Activated CD4-positive, alpha-beta T cell treated with anti-CD3 and anti-CD28 coated beads, Interleukin-2, amount 10 ng/mL, durations not matched to agents 24 days and 14 days (primary cell): Measurements from ENCODE around the gene IL32. TPM values are rescaled to one million over a fixed set of nuclear protein-coding genes. Genes with fewer than 3 reads are reported as not detected.
A peak's percentile ranks its signal among the peaks of the same experiment; 100 is the strongest.

Experiments
- DNase-seq: peaks from one replicate; pipeline ENCODE4 v3.0.0; 2022
- H3K27ac Mint-ChIP-seq: one replicate; pipeline ENCODE4 v1.8.0; 2022; ENCODE audit warnings: mild to moderate bottlenecking, mixed read lengths
- H3K27me3 Mint-ChIP-seq: one replicate; pipeline ENCODE4 v1.8.0; 2022; ENCODE audit warnings: mixed read lengths
- H3K36me3 Mint-ChIP-seq: one replicate; pipeline ENCODE4 v1.8.0; 2022; ENCODE audit warnings: low read depth, mild to moderate bottlenecking, mixed read lengths
- H3K4me1 Mint-ChIP-seq: one replicate; pipeline ENCODE4 v1.8.0; 2021; ENCODE audit warnings: mixed read lengths
- H3K4me3 Mint-ChIP-seq: one replicate; pipeline ENCODE4 v1.8.0; 2022; ENCODE audit warnings: mild to moderate bottlenecking, moderate library complexity, mixed read lengths
- H3K9me3 Mint-ChIP-seq: one replicate; pipeline ENCODE4 v1.8.0; 2021; ENCODE audit warnings: mixed read lengths
- intact Hi-C: fragments of 100-400 bp; cut with micrococcal nuclease; formaldehyde crosslinking; loops from one replicate; pipeline ENCODE4 v1.15.1; 2023
- total RNA-seq: library from RNA; stranded (reverse); gene quantifications from 2 replicates; pipeline ENCODE4 v1.2.3, GENCODE V29; 2022

IL32 gene
- total RNA-seq, 1 donor from 2014 or later: 918 TPM

DNA sequence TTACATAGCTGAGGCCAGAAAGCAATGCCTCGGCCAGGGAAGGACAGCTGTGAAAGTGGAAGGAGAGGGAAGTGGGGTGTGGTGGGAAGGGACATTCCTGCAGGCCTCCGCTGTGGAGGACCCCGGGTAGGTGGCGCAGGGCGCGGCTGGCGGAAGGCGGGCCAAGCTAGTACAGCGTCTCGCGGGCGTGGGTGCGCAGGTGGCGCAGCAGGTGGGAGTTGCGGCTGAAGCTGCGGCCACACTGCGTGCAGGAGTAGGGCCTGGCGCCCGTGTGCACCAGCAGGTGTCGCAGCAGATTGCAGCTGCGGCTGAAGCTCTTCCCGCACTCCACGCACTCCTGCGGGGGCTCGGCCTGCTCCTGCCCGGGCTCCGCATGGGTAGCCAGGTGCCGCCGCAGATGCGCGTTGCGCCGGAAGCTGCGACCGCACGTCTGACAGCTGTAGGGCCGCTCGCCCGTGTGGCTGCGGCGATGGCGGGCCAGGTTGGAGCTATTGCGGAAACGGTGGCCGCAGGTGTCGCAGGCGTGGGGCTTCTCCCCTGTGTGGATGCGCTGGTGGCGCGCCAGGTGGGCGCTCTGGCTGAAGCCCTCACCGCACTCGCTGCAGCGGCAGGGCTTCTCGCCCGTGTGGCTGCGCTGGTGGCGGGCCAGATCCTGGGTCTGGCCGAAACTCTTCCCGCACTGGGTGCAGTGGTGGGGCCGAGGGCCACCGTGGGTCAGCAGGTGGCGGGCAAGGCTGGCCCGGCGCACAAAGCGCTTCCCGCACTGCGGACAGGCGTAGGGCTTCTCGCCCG lies 23.7 kb downstream of the IL32 start:
- peaks cover 38% of the 10 kb centered on the region for H3K4me1 Mint-ChIP-seq
- no peaks in the 10 kb centered on the region for H3K9me3 Mint-ChIP-seq
- no peak for DNase-seq
- H3K27ac Mint-ChIP-seq: no peak overlapping the region
- H3K27me3 Mint-ChIP-seq: no peaks in the 10 kb centered on the region
- H3K36me3 Mint-ChIP-seq: peaks cover 4% of the 10 kb centered on the region
- intact Hi-C loops: no loop called here
- H3K4me3 Mint-ChIP-seq: no peak overlapping the region

DNA sequence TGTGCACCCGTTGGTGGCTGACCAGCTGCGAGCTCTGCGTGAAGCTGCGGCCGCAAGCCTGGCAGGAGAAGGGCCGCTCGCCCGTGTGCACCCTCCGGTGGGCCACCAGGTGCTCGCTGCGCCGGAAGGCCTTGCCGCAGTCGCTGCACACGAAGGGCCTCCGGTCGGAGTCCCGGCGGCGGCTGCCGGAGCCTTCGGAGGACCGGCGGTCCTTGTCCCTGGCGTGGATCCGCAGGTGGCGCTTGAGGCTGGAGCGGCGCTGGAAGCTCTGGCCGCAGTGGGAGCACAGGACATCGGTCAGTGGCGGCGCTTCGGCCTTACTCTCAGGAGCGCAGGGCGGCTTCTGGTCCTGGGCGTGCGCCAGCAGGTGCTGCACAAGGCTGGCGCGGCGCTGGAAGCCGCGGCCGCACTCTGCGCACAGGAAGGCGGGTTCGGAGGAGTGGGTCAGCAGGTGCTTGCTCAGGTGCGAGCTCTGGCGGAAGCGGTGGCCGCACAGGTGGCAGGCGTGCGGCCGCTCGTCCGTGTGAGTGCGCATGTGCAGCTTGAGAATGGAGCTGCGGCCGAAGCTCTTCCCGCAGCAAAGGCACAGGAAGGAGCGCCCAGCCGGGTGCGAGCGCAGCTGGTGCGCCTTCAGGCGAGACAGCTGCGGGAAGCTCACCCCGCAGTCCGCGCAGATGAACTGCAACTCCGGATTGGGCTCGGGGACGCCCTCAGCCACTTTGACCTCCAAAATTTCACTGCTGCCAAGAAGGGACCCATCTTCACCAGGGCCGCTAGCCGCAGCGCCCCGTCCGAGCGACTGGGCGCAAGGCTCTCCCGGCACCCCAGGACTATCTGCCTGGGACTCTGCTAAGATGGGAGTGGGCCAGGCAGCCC lies 24.5 kb downstream of the IL32 start:
- Mint-ChIP-seq H3K4me3 (no peak overlapping the region), H3K4me1 (peaks cover 37% of the 10 kb centered on the region)
- intact Hi-C loops: no loop called here

DNA sequence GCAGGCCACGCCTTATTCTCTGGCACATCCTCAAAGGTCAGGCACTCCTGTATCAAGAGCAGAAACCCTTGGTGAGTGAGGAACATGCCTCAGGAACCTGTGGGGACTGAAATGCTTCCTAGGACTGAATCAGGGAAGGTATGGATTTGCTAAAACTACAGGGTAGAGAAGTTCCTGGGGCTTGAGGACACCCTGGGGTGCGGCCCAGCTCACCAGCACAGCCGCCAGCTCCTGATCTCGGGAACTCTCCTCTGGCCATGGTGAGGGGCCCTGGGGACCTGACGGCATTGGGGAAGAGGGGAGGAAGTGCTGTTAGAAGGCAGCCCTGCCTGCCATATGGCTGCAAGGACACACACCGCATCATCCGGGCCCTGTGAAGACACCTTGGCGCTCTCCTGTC lies 26.1 kb downstream of the IL32 start:
- Mint-ChIP-seq H3K27me3 (no peaks in the 10 kb centered on the region), H3K9me3 (no peaks in the 10 kb centered on the region), H3K4me1 (peaks cover 36% of the 10 kb centered on the region), H3K27ac (no peak overlapping the region), H3K36me3 (no peaks in the 10 kb centered on the region), H3K4me3 (no peak overlapping the region)
- DNase-seq: no peak
- intact Hi-C loops: no loop called here

More for the DNA sequence above, 24.5 kb downstream of the IL32 start:
- Mint-ChIP-seq H3K36me3 (no peaks in the 10 kb centered on the region), H3K9me3 (no peaks in the 10 kb centered on the region), H3K27ac (no peak overlapping the region), H3K27me3 (no peaks in the 10 kb centered on the region)
- DNase-seq: no peak

DNA sequence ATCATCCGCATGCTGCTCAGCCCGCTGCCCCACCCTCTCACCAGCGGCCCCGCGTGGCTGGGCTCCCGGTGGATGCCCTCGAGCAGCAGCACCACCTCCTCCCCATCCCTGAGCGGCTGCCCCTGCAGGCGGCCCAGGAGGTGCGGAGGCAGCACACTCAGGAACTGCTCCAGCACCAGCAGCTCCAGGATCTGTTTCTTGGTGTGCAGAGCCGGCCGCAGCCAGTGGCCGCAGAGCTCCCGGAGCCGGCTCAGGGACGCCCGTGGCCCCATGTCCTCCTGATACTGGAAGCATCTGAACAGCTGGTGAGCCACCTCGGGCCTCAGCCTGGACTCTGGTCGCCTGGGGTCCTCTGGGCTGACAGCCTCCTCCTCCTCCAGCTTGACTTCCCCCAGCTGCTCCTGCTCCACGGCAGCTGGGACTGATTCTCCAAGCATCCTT lies 27.1 kb downstream of the IL32 start:
- Mint-ChIP-seq H3K4me3 (no peak overlapping the region), H3K9me3 (no peaks in the 10 kb centered on the region), H3K27ac (no peak overlapping the region), H3K36me3 (no peaks in the 10 kb centered on the region), H3K4me1 (peaks cover 31% of the 10 kb centered on the region), H3K27me3 (no peaks in the 10 kb centered on the region)
- no peak for DNase-seq
- intact Hi-C loops: no loop called here

DNA sequence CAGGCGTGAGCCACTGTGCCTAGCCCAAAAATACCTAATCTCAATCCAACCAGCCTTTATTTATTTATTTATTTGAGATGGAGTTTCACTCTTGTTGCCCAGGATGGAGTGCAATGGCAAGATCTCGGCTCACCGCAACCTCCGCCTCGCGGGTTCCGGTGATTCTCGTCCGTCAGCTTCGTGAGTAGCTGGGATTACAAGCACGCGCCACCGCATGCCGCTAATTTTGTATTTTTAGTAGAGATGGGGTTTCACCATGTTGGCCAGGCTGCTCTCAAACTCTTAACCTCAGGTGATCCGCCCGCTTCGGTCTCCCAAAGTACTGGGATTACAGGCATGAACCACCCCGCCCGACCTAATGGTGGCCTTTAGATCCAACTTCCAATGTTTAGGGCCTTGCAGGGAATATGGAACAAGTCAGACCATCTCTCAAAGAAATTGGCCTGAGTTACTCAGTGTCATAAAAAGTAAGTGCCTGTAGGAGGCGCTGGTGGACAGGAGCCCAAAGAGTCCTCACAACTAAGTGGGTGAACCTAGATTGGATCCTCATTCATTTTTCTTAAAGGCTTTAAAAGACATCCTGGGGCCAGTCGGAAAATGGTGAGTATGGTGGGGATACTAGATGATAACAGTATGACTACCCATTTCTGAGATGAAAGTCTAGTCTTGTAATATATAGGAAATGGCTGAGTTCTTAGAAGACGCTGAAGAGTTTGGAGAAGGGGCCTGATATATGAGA lies 29.0 kb downstream of the IL32 start:
- H3K27me3 Mint-ChIP-seq: no peaks in the 10 kb centered on the region
- peak overlapping the region; percentile 30 for H3K4me3 Mint-ChIP-seq
- peaks cover 28% of the 10 kb centered on the region for H3K4me1 Mint-ChIP-seq
- intact Hi-C loops: no loop called here
- H3K36me3 Mint-ChIP-seq: no peaks in the 10 kb centered on the region
- peak overlapping the region; percentile 74 for H3K27ac Mint-ChIP-seq
- peak; percentile 88 for DNase-seq
- no peaks in the 10 kb centered on the region for H3K9me3 Mint-ChIP-seq

DNA sequence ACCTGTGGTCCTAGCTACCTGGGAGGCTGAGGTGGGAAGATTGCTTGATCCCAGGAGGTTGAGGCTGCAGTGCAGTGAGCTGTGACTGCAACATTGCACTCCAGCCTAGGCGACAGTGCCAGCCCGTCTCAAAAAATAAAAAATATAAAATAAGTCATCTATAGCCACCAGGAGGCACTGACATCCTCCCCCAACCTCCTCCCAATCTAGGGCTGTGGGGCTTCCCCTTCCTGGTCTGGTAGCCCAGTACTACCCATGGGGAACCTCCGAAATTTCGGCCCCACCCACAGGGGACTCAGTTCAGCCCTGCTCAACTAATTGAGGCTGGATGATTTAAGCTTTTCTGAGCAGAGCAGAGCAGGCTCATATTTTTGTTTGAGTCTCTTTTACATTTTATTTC lies 30.4 kb downstream of the IL32 start:
- intact Hi-C loops: loop anchor here (1.0 kb wide), 1 partner anchor 33 kb away; no protein-coding TSS in a partner anchor
- Mint-ChIP-seq H3K9me3 (no peaks in the 10 kb centered on the region), H3K27ac (peak overlapping the region; percentile 37), H3K4me3 (no peak overlapping the region), H3K36me3 (no peaks in the 10 kb centered on the region), H3K4me1 (peaks cover 34% of the 10 kb centered on the region), H3K27me3 (peaks cover 2% of the 10 kb centered on the region)
- peak; percentile 90 for DNase-seq

DNA sequence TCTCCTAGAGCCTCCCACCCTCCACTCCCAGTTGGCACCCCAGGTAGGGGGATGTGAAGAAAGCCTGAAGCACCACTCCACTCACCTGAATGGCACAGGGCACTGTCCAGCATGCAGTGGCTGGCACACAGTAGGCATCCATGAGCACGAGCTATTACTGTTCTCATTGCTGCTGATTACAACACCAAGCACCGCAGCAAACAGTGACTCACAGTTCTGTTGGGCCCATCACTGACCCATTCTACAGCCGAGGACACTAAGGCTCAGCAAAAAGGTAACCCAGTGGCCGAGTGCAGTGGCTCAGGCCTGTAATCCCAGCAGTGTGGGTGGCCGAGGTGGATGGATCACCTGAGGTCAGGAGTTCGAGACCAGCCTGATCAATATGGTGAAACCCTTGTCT lies 30.9 kb downstream of the IL32 start:
- Mint-ChIP-seq H3K9me3 (no peaks in the 10 kb centered on the region), H3K4me1 (peaks cover 34% of the 10 kb centered on the region), H3K27me3 (peaks cover 2% of the 10 kb centered on the region), H3K4me3 (no peak overlapping the region), H3K36me3 (no peaks in the 10 kb centered on the region), H3K27ac (no peak overlapping the region)
- no peak for DNase-seq
- intact Hi-C loops: loop anchor here (1.0 kb wide), 1 partner anchor 33 kb away; no protein-coding TSS in a partner anchor

DNA sequence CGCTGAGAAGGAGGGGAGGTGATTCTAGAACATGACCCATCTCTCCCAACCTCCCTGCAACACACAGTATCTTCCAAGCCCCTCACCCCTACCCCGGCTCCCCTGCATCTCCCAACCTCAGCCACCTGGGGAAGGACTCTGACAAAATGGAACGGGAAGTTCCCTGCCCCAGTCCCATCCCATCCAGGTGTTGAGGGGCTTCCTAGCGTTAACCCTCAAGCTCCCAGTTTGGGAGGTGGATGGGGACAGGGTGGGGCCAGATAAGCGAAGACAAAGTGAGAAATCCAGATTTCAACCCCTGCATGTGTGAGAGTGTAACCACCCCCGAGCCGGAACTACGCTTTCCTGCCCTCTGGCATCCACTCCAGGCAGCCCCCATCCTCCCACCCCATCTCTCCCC lies 31.8 kb downstream of the IL32 start:
- Mint-ChIP-seq H3K36me3 (no peaks in the 10 kb centered on the region), H3K27me3 (peaks cover 2% of the 10 kb centered on the region), H3K4me1 (peaks cover 36% of the 10 kb centered on the region), H3K4me3 (no peak overlapping the region), H3K27ac (no peak overlapping the region), H3K9me3 (no peaks in the 10 kb centered on the region)
- no peak for DNase-seq
- intact Hi-C loops: no loop called here

DNA sequence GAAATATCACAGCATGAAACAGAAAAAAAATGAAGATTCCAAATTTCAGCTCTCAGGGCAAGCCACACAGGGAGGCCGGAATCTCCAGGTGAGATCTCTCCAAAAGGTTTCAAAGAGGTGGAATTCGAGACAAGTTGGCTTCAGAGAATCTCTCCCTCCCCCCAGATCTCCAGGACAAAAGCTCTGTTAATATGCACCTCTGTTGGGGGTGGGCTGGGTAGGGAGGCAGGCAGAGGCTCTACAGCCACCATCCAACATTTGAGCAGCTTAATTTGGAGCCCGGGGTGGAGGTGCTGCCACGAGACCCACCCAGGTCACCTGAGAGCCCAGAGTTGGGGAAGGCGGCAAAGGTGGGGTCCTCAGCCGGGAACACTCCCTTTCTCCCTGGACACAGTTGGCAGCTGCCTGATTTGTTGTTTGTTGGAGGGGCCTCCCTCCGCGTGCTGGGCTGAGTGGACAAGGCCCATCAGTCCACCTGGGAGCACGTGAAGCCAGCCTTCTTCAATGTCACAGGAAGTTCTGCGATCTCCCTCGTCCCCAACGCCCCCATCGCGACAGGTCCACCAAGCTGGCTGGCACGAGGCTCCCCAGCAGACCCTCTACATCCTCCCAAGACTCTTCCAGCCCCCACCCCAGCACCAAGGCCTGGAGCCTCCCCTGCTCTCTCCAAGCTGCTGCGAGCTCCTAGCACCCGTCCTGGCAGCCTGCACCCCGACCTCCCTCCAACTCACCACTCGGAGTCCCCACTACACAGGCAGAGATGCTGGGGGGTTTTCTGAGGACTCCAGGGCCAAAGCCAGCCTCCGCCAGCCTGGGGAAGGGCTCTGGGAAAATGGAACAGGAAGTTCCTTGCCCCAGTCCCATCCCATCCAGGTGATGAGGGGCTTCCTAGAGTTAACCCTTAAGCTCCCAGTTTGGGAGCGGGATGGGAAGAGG lies 33.3 kb downstream of the IL32 start, which contains the start of gene ZSCAN10:
Gene ZSCAN10, minus strand, starts transcription at position 836 of the 936 bp plus-strand sequence. CDS start 6,357 bp downstream, outside the sequence.
- intact Hi-C loops: no loop called here
- no peak for DNase-seq
- Mint-ChIP-seq H3K4me3 (peak within 1 kb of the TSS; percentile 85), H3K36me3 (no peaks in the 10 kb centered on the region), H3K4me1 (peaks cover 41% of the 10 kb centered on the region), H3K9me3 (no peaks in the 10 kb centered on the region), H3K27me3 (peaks cover 2% of the 10 kb centered on the region), H3K27ac (peak within 1 kb of the TSS; percentile 86)

DNA sequence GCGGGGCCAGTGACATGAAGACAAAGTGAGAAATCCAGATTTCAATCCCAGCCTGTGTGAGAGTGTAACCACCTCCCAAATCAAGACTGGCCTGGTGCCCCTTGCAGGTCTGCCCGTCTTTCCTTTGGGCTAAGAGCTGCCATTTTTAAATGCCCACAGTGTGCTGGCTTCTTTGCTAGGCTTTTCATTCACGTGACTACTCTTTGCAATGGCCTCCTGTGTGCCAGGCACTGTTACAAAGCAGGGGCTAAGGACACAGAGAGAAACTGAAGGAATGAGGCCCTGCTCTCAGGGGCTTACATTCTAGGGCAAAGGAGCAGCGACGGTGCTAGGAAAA lies 33.9 kb downstream of the IL32 start:
- no peak overlapping the region for H3K27ac Mint-ChIP-seq
- no peaks in the 10 kb centered on the region for H3K36me3 Mint-ChIP-seq
- H3K9me3 Mint-ChIP-seq: no peaks in the 10 kb centered on the region
- intact Hi-C loops: no loop called here
- peaks cover 2% of the 10 kb centered on the region for H3K27me3 Mint-ChIP-seq
- H3K4me1 Mint-ChIP-seq: peaks cover 41% of the 10 kb centered on the region
- H3K4me3 Mint-ChIP-seq: no peak overlapping the region
- DNase-seq: no peak

DNA sequence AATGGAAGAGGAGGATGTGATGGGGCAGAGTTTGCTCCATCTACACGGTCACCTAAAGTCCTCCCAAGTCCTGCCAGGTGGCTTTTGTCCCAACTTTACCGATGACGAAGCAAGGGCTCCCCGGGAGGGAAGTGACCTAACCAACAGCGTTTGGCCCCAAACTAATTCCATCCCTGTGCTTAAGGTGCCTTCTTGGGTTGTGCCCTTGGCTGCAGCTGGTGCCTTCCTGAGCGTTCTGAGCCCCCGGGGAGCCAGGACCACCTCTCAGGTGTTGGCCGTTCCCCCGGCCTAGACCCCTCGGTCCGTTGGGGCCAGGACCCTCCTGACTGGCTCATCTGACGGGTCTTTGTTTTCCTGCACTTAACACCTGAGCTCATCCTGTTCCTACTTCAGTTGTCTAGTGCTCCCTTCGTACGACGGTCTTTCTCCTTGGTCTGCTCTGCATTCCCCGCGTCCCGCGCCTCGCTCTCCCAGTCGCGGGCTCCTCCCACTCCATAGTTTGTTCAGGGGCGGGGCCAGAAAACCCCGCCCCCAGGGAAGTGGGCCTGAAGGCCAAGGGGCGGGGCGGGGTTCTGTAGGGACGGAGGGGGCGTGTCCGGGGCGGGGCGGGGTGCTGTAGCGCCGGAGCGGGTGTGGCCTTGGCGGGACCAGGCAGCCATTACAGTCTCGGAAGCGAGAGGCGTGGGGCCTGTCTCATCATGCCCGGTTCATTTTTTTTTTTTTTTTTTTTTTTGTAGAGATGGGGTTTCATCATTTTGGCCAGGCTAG lies 34.5 kb downstream of the IL32 start:
- Mint-ChIP-seq H3K4me3 (peak overlapping the region; percentile 85), H3K27me3 (peaks cover 2% of the 10 kb centered on the region), H3K36me3 (no peaks in the 10 kb centered on the region), H3K27ac (peak overlapping the region; percentile 86), H3K4me1 (peaks cover 38% of the 10 kb centered on the region), H3K9me3 (no peaks in the 10 kb centered on the region)
- intact Hi-C loops: loop anchor here (1.0 to 2.0 kb wide), 3 partner anchors 24 to 41 kb away; no protein-coding TSS in a partner anchor
- peak; percentile 97 for DNase-seq
